Measurements from ENCODE around the gene FSTL1. TPM values are rescaled to one million over a fixed set of nuclear protein-coding genes. Genes with fewer than 3 reads are reported as not detected.
A peak's percentile ranks its signal among the peaks of the same experiment; 100 is the strongest.

The FSTL1 gene
- total RNA-seq, 2 experiments from 2014 or later, result 0.66 to 0.83 TPM

- ATAC-seq, result no peak
Measured at GRCh38 chr3:120461416-120461815, 10.6 kb upstream of the FSTL1 start.

DNA sequence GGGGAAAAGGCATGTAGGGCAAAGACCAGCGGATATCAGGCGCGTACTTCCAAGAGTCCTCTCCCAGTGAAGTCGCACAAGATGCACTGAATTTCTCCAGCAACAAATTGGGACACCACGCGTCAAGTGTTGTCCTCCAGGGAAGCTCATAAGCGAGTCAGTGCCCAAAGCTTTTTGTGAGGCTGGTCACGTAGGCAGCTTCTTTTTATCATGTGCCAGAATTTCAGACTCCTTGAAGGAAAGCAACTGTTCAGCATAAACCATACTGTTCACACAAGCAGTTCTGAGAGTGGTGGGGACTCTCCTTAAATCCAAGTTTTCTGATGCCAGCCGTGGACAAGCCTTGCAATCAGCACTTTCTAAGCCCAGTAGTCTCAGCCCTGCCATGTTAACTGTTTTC is 10.1 kb upstream of the FSTL1 start:
- H3K4me1 Mint-ChIP-seq, result no peaks in the 10 kb centered on the region
- H3K27me3 Mint-ChIP-seq, result peaks cover 5% of the 10 kb centered on the region
- no peak overlapping the region for H3K27ac Mint-ChIP-seq
- ChIA-PET CTCF (no interaction called here), POLR2A (interaction anchor here (0.7 kb wide), 1 partner anchor 1923 kb away, joined by 3 read pairs; the partner anchor contains the start of gene FAM162A)
- DNase-seq, result no peak
- no peak for ATAC-seq
- no peaks in the 10 kb centered on the region for H3K36me3 Mint-ChIP-seq (ENCODE audit: low read depth)
- no peak overlapping the region for H3K4me3 Mint-ChIP-seq
- no peaks in the 10 kb centered on the region for H3K9me3 Mint-ChIP-seq (ENCODE audit: low read depth)
- intact Hi-C loops (cut with DNase I, micrococcal nuclease), result no loop called here

More at GRCh38 chr3:120461416-120461815, 10.6 kb upstream of the FSTL1 start:
- CTCF ChIA-PET, result no interaction called here
- DNase-seq, result no peak
- H3K27me3 Mint-ChIP-seq, result peaks cover 5% of the 10 kb centered on the region
- no peaks in the 10 kb centered on the region for H3K36me3 Mint-ChIP-seq (ENCODE audit: low read depth)
- H3K4me3 Mint-ChIP-seq, result no peak overlapping the region
- H3K9me3 Mint-ChIP-seq (ENCODE audit: low read depth), result no peaks in the 10 kb centered on the region
- intact Hi-C loops (cut with DNase I, micrococcal nuclease), result no loop called here
- H3K27ac Mint-ChIP-seq, result no peak overlapping the region
- H3K4me1 Mint-ChIP-seq, result no peaks in the 10 kb centered on the region
- POLR2A ChIA-PET, result no interaction called here

- DNase-seq (no peak), ATAC-seq (no peak)
- POLR2A ChIA-PET, result interaction anchor here (0.7 kb wide), 1 partner anchor 1924 kb away, joined by 3 read pairs; the partner anchor contains the start of gene FAM162A
- Mint-ChIP-seq H3K4me1 (no peaks in the 10 kb centered on the region), H3K9me3 (ENCODE audit: low read depth) (no peaks in the 10 kb centered on the region), H3K27ac (no peak overlapping the region), H3K27me3 (peaks cover 5% of the 10 kb centered on the region), H3K36me3 (ENCODE audit: low read depth) (no peaks in the 10 kb centered on the region), H3K4me3 (no peak overlapping the region)
- intact Hi-C loops (cut with DNase I, micrococcal nuclease), result no loop called here
- CTCF ChIA-PET, result interaction anchor here (0.6 kb wide), 1 partner anchor 307 kb away, joined by 3 read pairs; no protein-coding TSS in a partner anchor
Measured at GRCh38 chr3:120460181-120460790, 9.5 kb upstream of the FSTL1 start.

DNA sequence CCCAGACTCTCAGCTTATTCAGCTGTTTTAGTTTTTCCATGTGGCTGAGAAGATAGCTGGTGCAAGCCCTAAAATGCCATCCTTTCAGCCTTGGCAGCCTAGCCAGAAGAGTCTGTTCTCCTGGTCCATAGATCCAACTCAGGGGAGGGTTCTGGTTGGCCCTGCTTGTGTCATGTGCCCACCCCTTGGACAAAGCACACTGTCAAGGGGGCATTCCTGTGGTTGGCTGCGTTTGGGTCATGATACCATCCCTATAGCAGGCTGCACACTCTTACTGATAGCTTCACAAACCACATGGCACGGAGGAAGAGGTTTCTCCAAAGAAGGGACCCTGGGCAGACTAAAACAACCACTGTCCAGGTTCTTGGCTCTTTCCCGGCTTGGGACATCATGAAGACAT is 8.4 kb upstream of the FSTL1 start:
- Mint-ChIP-seq H3K27me3 (peaks cover 7% of the 10 kb centered on the region), H3K36me3 (ENCODE audit: low read depth) (no peaks in the 10 kb centered on the region), H3K27ac (no peak overlapping the region), H3K4me1 (no peaks in the 10 kb centered on the region), H3K4me3 (no peak overlapping the region), H3K9me3 (ENCODE audit: low read depth) (no peaks in the 10 kb centered on the region)
- CTCF ChIA-PET, result no interaction called here
- DNase-seq (no peak), ATAC-seq (no peak)
- intact Hi-C loops (cut with DNase I, micrococcal nuclease), result no loop called here
- POLR2A ChIA-PET, result no interaction called here

GRCh38 chr3:120457827-120458226 is 7.0 kb upstream of the FSTL1 start:
- CTCF ChIA-PET, result no interaction called here
- Mint-ChIP-seq H3K4me3 (no peak overlapping the region), H3K27me3 (peaks cover 12% of the 10 kb centered on the region), H3K27ac (no peak overlapping the region), H3K4me1 (no peaks in the 10 kb centered on the region), H3K9me3 (ENCODE audit: low read depth) (no peaks in the 10 kb centered on the region), H3K36me3 (ENCODE audit: low read depth) (no peaks in the 10 kb centered on the region)
- no peak for DNase-seq
- ATAC-seq, result no peak
- POLR2A ChIA-PET, result no interaction called here
- intact Hi-C loops (cut with DNase I, micrococcal nuclease), result no loop called here

DNA sequence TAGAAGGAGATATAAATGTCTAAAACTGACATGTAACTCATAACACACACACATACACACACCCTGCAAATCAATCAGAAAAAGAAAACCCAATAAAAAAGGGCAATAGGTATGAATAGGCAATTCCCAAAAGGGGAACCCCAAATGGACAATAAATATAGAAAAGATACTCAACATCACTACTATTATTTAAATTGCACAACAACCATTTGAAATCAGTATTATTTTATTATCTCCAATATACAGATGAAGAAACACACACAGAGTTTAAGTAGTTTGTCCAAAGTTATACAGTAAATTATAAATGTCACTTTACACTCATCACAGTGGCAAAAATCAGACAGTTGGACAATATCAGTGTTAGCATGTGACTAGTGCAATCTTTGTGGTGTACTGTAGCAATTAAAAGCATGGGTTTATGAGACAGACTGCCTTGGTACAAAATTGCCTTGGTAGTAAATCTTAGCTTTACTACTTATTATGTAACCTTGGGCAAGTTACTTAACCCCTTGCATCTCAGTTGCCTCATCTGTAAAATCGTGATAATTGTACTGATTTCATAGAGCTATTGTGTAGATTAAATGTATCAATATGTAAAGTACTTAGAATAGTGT is 3.4 kb upstream of the FSTL1 start:
- ATAC-seq (no peak), DNase-seq (no peak)
- H3K9me3 Mint-ChIP-seq (ENCODE audit: low read depth), result no peaks in the 10 kb centered on the region
- POLR2A ChIA-PET, result interaction anchor here (0.6 kb wide), 1 partner anchor 384 kb away, joined by 3 read pairs; no protein-coding TSS in a partner anchor
- H3K4me1 Mint-ChIP-seq, result peaks cover 5% of the 10 kb centered on the region
- H3K27ac Mint-ChIP-seq, result no peak overlapping the region
- CTCF ChIA-PET, result interaction anchor here (0.8 to 1.4 kb wide), 2 partner anchors 22 to 107 kb away, joined by 3 read pairs; no protein-coding TSS in a partner anchor
- H3K36me3 Mint-ChIP-seq (ENCODE audit: low read depth), result no peaks in the 10 kb centered on the region
- intact Hi-C loops (cut with DNase I, micrococcal nuclease), result no loop called here
- H3K4me3 Mint-ChIP-seq, result no peak overlapping the region
- peaks cover 31% of the 10 kb centered on the region for H3K27me3 Mint-ChIP-seq

DNA sequence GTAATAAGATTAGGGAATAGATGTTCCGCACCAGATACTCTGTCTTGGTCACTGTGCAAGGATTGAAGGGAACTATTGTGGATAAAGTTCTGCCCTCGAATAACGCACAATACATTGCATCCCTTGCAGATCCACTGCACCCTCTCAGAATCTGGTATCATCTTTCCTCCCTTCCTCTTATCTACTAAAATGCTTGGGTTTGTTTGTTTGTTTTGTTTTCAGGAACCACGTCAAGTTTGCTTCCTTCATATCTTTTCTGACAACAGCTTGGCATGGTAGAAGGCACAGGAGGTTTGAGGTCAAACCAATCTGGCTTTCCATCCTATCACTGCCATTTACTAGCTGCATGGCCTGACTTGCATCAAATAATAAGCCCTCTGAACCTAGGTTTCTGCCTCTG is 2.0 kb upstream of the FSTL1 start:
- no peaks in the 10 kb centered on the region for H3K9me3 Mint-ChIP-seq (ENCODE audit: low read depth)
- peaks cover 5% of the 10 kb centered on the region for H3K4me1 Mint-ChIP-seq
- no peak for ATAC-seq
- no peak for DNase-seq
- ChIA-PET POLR2A (no interaction called here), CTCF (no interaction called here)
- intact Hi-C loops (cut with DNase I, micrococcal nuclease), result no loop called here
- H3K4me3 Mint-ChIP-seq, result no peak overlapping the region
- peaks cover 37% of the 10 kb centered on the region for H3K27me3 Mint-ChIP-seq
- no peak overlapping the region for H3K27ac Mint-ChIP-seq
- H3K36me3 Mint-ChIP-seq (ENCODE audit: low read depth), result no peaks in the 10 kb centered on the region

GRCh38 chr3:120451806-120452205 is 1.0 kb upstream of the FSTL1 start:
- no peak for DNase-seq
- POLR2A ChIA-PET, result no interaction called here

DNA sequence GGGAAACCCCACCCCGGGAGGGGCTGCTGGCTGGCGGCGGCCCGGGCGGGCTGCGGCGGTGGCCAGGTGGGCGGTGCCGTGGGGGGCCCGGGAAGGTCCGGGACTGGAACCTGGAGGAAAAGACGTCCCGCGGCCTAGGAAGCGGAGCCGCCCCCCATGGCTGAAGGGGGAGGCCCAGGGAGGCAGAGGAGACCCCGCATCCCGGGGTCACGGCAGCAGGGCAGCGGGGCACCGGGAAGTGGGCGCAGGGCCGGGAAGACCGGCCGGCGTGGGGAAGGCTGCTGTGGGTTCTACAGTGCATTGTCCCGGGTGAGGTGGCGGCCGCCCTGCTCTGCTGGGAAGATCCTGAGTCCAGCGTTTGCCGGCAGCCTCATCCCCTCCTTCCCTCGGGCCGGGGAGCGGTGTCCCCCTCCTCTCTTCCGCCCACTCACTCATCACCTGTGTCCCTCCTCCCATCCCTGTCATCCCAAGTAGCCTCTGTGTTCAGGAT is 525 bp upstream of the FSTL1 start:
- peaks cover 5% of the 10 kb centered on the region for H3K4me1 Mint-ChIP-seq
- no peak for ATAC-seq
- no peaks in the 10 kb centered on the region for H3K36me3 Mint-ChIP-seq (ENCODE audit: low read depth)
- H3K9me3 Mint-ChIP-seq (ENCODE audit: low read depth), result no peaks in the 10 kb centered on the region
- ChIA-PET POLR2A (no interaction called here), CTCF (interaction anchor here (1.0 kb wide), 1 partner anchor 108 kb away, joined by 4 read pairs; no protein-coding TSS in a partner anchor)
- peak overlapping the region; percentile 47 for H3K4me3 Mint-ChIP-seq
- intact Hi-C loops (cut with DNase I, micrococcal nuclease), result no loop called here
- peaks cover 41% of the 10 kb centered on the region for H3K27me3 Mint-ChIP-seq
- H3K27ac Mint-ChIP-seq, result no peak overlapping the region
- no peak for DNase-seq

More at GRCh38 chr3:120451806-120452205, 1.0 kb upstream of the FSTL1 start:
- Mint-ChIP-seq H3K9me3 (ENCODE audit: low read depth) (no peaks in the 10 kb centered on the region), H3K4me1 (peaks cover 5% of the 10 kb centered on the region), H3K4me3 (peak overlapping the region; percentile 47), H3K27ac (no peak overlapping the region), H3K36me3 (ENCODE audit: low read depth) (no peaks in the 10 kb centered on the region), H3K27me3 (peaks cover 40% of the 10 kb centered on the region)
- CTCF ChIA-PET, result no interaction called here
- intact Hi-C loops (cut with DNase I, micrococcal nuclease), result no loop called here
- ATAC-seq, result no peak

DNA sequence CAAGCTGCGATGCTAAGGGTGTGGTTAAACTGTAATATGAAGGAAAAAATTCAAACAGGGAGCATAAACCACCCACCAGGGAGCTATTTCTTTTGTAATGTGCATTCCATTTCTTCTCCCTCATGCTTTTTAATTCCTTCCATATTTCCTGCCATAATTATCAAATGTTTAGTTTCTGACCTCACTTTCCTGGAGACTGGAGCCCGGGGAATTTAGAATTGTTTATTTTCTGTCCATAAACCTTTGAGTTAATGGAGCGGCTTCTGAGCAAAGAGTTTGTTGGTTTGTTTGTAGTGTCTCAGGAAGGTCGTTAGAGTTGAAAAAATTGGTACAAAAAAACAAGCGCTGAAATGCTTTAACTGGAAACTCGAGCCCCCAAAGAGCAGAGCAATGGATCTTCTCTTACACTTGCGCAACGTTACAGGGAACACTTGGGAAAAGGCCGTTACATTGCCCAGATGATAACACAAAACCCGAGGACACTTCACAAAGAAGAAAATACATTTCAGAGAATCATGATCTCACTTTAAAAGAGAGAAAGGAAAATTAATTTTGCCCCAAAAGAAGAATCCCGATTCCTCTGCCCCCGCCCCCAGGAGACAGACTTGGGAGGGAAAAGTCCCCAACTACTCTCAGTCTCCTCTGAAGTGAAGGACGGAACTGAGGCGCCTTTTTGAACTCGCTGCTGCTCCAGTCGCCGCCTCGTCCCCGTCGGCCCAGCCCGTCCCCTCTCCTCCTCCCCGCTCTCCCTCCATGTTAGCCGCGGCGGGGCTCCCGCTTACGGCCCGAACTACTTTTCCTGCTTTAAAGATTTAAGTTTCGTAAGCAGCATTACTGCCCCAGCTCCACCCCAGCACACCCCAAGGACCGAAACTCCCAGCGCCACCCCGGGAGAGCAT is 842 bp downstream of the FSTL1 start:
- ChIA-PET CTCF (interaction anchor here (1.0 to 1.5 kb wide), 2 partner anchors 32 to 109 kb away, joined by 4 read pairs; no protein-coding TSS in a partner anchor), POLR2A (no interaction called here)
- no peak overlapping the region for H3K27ac Mint-ChIP-seq
- H3K4me1 Mint-ChIP-seq, result peaks cover 5% of the 10 kb centered on the region
- H3K9me3 Mint-ChIP-seq (ENCODE audit: low read depth), result no peaks in the 10 kb centered on the region
- intact Hi-C loops (cut with DNase I, micrococcal nuclease), result no loop called here
- ATAC-seq (peak; percentile 36), DNase-seq (peak; percentile 26)
- H3K4me3 Mint-ChIP-seq, result peak overlapping the region; percentile 67
- peaks cover 44% of the 10 kb centered on the region for H3K27me3 Mint-ChIP-seq
- H3K36me3 Mint-ChIP-seq (ENCODE audit: low read depth), result no peaks in the 10 kb centered on the region

- Mint-ChIP-seq H3K27ac (no peak overlapping the region), H3K36me3 (ENCODE audit: low read depth) (no peaks in the 10 kb centered on the region), H3K27me3 (peaks cover 42% of the 10 kb centered on the region), H3K9me3 (ENCODE audit: low read depth) (no peaks in the 10 kb centered on the region), H3K4me1 (peaks cover 5% of the 10 kb centered on the region), H3K4me3 (no peak overlapping the region)
- CTCF ChIA-PET, result interaction anchor here (1.5 kb wide), 1 partner anchor 32 kb away, joined by 4 read pairs; no protein-coding TSS in a partner anchor
- intact Hi-C loops (cut with DNase I, micrococcal nuclease), result no loop called here
- DNase-seq (no peak), ATAC-seq (no peak)
- POLR2A ChIA-PET, result no interaction called here
Measured at GRCh38 chr3:120449251-120449650, 1.5 kb downstream of the FSTL1 start.

All from activated CD4-positive, alpha-beta T cell treated with anti-CD3 and anti-CD28 coated beads for 36 hours (primary cell).